Anterior cingulate cortex (tissue), 58 donors: ENCODE results near the gene ZNF343.

Source experiments
- DNase-seq, 58 donors: peaks; one replicate each; lab custom pipeline; 2025; lab: John Stamatoyannopoulos, UW

ZNF343 gene

DNA sequence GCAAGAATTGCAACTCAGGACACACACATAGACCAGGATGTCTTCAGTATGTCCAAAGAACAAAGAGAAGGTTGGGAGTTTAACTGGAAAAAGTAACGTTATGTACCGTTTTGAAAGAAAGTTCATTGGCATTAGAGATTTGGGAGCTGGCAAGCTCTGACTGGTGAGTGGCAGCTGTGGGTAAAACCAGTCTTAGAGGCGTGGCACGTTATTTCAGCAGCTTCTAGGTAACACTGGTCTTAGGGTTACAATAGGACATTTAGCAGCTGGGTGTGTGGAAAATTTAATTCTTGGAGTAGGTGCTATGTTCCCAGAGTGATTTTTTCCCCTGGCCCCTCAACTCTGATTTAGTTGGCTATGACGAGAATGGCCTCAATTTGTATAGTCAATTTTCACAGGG is 57.3 kb downstream of the ZNF343 start:
- DNase-seq = no peak

DNA sequence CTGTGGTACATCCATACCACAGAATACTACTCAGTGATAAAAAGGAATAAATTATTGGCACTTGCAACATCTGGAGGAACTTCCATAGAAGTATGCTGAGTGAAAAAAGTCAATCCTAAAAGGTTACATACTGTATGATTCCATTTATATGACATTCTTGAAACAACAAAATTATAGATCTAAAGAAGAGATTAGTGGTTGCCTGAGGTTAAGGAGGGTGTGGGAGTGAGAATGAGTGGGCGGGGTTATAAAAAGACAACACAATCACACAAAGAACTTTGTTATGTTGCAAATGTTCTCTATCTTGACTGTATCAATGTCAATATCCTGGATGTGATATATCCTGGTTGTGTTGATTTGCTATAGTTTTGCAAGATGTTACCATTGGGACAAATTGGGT is 59.3 kb downstream of the ZNF343 start:
- no peak for DNase-seq

- no peak for DNase-seq
These were observed 61.9 kb downstream of the ZNF343 start for GRCh38 chr20:2446845-2447244.
